ENCODE data around the gene MRPS27.
A peak's percentile ranks its signal among the peaks of the same experiment; 100 is the strongest.

The MRPS27 gene

GRCh38 chr5:72225741-72226140 lies 94.3 kb downstream of the MRPS27 start:
- no peak for DNase-seq

GRCh38 chr5:72224946-72225463 lies 95.0 kb downstream of the MRPS27 start:
- DNase-seq = no peak

- no peak for DNase-seq
Measured at GRCh38 chr5:72223371-72223770, 96.7 kb downstream of the MRPS27 start.

- DNase-seq = no peak
Measured at GRCh38 chr5:72222521-72222920, 97.5 kb downstream of the MRPS27 start.

- DNase-seq = no peak
Measured at GRCh38 chr5:72221541-72221940, 98.5 kb downstream of the MRPS27 start.

- DNase-seq = no peak
Measured at GRCh38 chr5:72221099-72221498, 98.9 kb downstream of the MRPS27 start.

GRCh38 chr5:72216756-72217155 lies 103.3 kb downstream of the MRPS27 start:
- no peak for DNase-seq

- no peak for DNase-seq
Measured at GRCh38 chr5:72214168-72214567, 105.9 kb downstream of the MRPS27 start.

- DNase-seq = no peak
Measured at GRCh38 chr5:72213482-72213881, 106.6 kb downstream of the MRPS27 start.

GRCh38 chr5:72212171-72212570 lies 107.9 kb downstream of the MRPS27 start:
- DNase-seq = no peak

GRCh38 chr5:72210888-72211678 lies 109.0 kb downstream of the MRPS27 start:
- DNase-seq = no peak

GRCh38 chr5:72209147-72210115 lies 110.6 kb downstream of the MRPS27 start:
- peak; percentile 20 for DNase-seq

GRCh38 chr5:72208324-72208926 lies 111.6 kb downstream of the MRPS27 start:
- no peak for DNase-seq

- no peak for DNase-seq
Measured at GRCh38 chr5:72206994-72207393, 113.0 kb downstream of the MRPS27 start.

- no peak for DNase-seq
Measured at GRCh38 chr5:72206160-72206559, 113.9 kb downstream of the MRPS27 start.

GRCh38 chr5:72205431-72206009 lies 114.5 kb downstream of the MRPS27 start:
- DNase-seq = no peak

GRCh38 chr5:72204946-72205345 lies 115.1 kb downstream of the MRPS27 start:
- no peak for DNase-seq

GRCh38 chr5:72203251-72203845 lies 116.7 kb downstream of the MRPS27 start:
- DNase-seq = no peak

- DNase-seq = no peak
Measured at GRCh38 chr5:72202331-72202825, 117.7 kb downstream of the MRPS27 start.

GRCh38 chr5:72199681-72200080 lies 120.4 kb downstream of the MRPS27 start:
- no peak for DNase-seq

- DNase-seq = no peak
Measured at GRCh38 chr5:72197393-72197792, 122.6 kb downstream of the MRPS27 start.

- DNase-seq = no peak
Measured at GRCh38 chr5:72195581-72195980, 124.5 kb downstream of the MRPS27 start.
